RCC 7860 (cell line): Measurements from ENCODE around the gene ELOVL7.
A peak's percentile ranks its signal among the peaks of the same experiment; 100 is the strongest.
"Not testable (repeated sequence)": the region's sequence is repeated elsewhere in the genome, so short reads cannot be mapped to it uniquely, and the experiment has no call there.

ENCODE experiments used
- DNase-seq: peaks from one replicate; pipeline ENCODE4 v3.0.0-alpha.2; 2015; ENCODE audit warnings: low spot score
- FAIRE-seq: peaks from 2 replicates; lab custom pipeline; 2012; peaks lifted over from hg19 to GRCh38; lab: Jason Lieb, UNC

Gene ELOVL7

DNA sequence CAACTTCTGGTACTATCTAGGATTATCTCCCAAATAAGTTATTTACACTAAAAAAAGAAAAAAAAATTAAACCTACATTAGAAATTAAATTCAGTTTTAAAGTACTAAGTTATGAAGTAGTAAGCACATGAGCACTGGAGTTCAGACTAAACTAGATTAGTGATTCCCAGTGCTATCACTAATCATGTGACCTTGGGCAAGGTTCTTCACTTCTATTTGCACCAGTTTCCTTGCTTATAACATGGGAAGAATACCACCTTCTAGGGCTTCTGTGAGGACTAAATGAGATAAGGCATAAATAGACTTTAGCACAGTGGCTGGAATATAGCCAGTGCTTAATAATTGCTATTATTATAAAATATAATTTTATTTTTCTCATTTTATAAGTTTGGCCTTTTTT, 10.5 kb downstream of the ELOVL7 start:
- FAIRE-seq (no peak), DNase-seq (no peak)

DNA sequence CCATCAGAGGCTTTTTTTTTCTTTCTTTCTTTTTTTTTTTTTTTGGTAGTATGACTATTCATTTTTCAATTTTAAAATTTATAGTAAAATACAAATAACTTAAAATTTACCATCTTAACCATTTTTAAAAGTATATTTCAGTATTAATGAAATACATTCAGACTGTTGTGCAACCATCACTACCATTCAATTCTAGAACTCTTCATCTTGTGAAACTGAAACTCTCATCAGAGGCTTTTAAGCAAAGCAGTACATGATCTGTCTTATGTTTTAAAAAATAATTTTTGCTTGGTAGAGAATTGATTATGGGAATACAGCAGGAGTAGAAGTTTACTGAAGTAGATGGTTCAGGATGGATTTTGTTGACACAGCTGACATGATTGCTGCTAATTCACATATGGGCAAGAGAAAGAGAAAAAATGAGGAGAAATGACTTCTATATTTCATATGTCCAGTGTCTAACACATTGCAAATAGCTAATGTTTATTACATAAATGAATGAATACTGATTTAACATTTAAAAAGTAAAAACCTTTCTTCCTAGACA, 13.4 kb downstream of the ELOVL7 start:
- no peak for DNase-seq

DNA sequence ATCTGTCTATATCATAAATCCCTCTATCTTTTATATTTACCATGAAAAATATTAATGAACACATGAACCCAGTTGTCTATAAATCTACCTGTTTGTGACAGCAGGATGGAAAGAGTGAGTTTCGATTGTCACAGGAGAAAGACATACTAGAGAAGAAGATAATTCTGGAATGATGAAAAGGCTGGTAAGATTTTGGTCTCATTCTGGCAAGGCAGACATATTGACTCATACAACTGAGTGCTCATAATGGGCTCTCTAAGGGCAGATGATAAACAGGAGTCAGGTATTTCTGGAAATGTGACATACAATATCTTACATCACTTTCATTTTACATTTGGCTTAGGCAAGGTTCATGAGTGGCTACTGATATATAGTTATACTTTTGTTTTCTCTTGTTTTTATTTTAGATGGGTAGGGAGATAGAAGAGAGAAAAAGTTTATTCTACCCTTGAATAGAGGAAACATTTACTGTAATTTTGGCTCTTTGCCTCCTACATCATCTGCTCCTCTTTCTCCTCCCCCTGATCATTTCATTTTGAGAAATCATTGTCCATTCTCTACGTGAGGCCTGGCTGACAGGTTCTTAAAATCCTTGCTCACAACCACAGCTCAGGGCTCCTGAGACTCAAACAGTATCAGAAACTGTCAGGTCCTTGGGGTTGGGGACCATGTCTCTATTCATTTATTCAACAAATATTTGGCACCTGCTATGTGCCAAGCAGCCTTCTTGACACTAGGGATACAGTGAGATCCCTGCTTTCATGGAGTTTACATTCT, 14.4 kb downstream of the ELOVL7 start:
- no peak for DNase-seq
- no peak for FAIRE-seq

More for the DNA sequence above, 13.4 kb downstream of the ELOVL7 start:
- FAIRE-seq = no peak

DNA sequence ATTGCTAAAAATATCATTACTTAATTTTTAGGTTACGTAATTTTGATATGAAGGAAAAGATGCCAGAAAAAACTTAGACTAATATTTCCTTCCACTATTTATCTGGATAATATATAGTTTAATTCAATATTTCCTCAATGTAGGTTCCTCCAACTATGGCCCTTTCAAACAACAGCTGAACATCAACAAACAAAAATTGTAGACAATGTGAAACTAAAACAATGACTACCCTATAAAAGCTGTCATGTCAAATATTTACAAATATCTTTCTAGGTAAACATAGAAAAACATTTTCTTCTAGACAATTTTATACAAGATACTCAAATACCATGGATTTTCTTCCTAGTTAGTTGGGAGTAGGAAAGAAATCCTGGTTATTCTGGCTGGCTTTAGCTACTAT, 16.9 kb downstream of the ELOVL7 start:
- DNase-seq (no peak), FAIRE-seq (no peak)

DNA sequence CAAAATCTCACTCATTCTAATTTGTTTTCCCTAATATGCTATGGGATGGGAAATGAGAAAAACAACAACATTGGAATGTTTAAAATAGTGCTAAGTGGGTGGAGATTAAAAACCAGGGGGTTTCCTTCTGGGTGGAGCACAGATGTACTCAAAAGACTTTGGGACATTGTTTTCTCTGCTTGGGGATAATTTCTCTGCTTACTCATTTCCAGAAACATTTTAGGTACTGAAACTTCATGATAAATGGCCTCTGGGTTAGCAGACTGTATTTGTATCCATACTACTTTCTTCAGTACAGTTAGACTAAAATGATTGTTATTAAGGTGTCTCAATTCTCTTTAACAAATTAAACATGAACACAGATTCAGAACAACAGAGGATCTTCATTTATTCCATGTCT, 17.4 kb downstream of the ELOVL7 start:
- FAIRE-seq (no peak), DNase-seq (no peak)

DNA sequence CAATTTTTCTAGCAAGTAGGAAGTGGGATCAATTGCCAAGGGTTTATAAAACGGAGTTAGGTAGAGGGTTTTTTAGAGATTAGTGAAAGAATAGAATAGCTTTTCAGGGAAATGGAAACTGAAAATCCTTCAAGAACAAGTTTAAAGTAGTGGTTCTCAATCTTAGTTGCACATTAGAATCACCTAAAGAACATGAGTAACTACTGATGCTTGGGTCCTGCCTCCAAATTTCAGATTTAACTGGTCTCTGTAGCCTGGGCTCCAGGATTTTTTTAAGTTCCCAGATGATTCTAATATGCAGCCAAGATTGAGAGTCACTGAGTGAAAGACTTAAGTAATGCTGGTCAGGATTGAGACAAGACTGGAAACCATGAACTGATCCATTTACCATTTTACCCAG, 20.5 kb downstream of the ELOVL7 start:
- no peak for DNase-seq
- no peak for FAIRE-seq

DNA sequence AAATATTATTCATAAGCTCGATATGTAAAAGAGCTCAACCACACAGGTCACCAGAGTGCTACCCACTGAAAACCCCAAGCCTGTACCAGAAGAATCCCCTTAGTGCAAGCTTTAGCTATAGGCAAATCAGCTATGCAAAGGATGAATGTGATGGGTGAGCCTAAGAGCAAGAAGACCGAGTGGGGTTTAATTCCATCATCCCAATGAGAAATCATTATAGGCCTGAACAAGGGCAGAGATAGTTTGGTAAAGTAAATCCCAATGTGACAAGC, 21.8 kb downstream of the ELOVL7 start:
- DNase-seq (no peak), FAIRE-seq (no peak)

DNA sequence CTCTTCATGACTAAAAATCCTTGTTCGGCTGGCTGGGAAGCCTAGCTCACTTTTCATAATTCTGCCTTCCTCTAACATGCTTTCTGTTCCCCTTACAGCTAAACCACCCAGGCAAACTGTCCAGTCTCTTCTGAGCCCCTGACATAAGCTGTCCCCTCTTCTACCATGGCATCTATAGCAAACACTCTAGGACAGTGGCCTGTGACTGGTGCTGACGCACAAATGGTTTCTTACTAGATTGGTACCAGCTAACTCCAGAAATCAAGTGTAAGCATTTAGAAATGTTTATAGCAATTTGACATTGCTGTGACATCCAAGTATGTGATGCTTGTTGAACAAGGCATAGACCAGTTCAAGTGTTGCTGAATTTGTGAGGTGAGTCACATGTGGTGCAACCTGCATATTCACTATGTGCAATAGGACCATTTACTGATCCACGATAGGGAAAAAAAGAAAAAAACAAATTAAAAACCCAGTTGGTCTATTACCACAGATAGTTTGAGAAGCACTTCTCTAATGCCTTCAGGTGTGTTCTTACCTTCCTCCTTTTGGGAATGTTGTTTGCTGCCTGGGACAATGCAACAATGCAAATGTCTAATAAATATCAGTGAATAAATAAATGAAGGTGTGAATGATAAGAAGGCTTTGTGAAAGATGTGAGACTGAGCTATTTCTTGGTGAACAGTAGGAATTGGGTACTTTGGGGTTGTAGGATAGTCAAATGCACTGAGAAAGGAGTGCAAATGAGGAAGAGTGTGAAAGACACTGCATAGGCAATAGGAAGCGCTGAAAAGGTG, 22.4 kb downstream of the ELOVL7 start:
- no peak for FAIRE-seq
- no peak for DNase-seq

DNA sequence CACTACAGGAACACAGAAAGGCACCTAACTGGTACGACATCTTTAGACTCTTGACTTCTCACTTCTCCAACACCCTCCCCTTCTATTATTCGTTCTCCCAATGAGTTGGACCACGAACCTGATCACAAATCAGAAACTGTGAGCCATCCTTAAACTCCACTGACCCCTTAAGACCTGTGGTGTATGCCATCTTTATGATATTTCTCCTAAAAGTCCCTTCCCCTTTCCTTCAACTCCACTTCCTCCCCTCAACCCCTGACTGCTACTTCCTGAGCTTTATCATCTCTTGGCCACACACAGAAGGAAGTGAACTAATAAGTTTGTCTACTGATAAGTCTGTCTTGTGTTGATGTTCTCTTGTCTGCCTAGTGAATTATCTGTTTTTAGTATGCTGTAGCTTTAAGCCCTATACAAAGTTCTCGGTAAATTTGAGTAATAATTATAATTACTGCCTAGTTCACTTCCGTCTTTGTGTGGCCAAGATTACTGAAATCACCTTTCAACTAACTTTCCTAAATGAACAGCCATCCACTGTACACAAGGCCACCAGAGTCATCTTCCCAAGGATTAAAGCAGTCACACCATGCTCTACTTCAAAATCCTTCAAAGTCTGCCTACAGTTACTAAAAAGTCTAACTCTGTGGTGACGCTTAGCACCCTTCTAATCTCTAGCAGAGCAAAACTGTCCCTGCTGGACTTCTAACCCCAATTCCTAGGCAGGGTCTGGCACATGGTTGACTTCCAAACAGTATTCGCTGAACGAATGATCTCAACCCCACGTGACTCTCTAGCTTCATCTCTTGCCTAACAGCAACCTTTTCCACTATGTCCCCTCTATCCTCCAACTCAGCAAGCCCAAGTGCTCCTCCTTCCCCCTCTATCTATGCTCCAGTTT, 23.2 kb downstream of the ELOVL7 start:
- DNase-seq (no peak), FAIRE-seq (no peak)

DNA sequence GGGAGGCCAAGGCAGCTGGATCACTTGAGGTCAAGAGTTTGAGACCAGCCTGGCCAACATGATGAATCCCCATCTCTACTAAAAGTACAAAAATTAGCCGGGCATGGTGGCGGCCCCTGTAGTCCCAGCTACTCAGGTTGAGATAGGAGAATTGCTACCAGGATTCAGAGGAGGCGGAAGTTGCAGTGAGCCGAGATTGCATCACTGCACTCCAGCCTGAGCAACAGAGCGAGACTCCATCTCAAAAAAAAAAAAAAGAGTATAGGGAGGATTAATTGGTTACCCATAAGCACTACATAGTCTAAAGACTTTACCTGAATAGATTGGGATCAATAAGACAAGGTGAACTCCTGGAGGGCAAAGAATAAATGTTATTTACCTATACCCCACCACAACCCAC, 27.9 kb downstream of the ELOVL7 start:
- DNase-seq, FAIRE-seq: not testable (repeated sequence)

DNA sequence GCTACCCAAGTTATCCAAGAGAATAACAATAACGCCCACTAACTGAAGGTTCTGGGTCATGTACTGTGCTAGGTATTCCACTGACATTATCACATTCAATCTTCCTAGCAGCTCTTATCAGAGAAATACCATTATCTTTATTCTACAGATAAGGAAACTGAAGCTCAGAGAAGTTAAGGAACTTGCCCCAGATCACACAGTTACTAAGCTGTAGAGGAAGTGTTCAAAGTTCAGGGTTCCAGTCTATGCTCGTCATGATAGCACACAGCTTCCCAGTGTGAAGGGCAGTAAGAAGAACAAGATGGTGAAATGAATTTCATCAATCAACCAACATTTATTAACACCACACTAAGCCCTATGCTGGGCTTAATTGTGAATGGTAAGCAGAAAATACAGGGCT, 29.6 kb downstream of the ELOVL7 start:
- no peak for FAIRE-seq
- DNase-seq = no peak

DNA sequence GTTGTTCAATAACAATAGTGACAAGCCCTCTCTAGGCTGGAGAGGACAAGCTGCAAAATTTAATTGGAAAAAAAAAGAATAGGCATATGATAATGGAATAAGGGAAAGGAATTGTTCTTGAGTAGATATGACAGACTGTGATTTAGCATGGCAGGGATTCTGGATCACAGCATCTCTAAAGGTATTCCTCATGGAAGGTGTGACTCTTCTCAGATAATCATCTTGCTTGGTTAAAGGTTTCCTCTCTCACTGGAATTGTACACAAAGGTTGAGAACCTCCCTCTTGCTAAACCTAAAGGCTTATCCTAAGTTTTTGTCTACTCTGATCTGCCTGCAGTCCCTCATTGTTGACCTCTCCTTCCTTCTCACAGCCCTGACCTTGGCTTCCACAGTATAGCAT, 31.6 kb downstream of the ELOVL7 start:
- no peak for FAIRE-seq

DNA sequence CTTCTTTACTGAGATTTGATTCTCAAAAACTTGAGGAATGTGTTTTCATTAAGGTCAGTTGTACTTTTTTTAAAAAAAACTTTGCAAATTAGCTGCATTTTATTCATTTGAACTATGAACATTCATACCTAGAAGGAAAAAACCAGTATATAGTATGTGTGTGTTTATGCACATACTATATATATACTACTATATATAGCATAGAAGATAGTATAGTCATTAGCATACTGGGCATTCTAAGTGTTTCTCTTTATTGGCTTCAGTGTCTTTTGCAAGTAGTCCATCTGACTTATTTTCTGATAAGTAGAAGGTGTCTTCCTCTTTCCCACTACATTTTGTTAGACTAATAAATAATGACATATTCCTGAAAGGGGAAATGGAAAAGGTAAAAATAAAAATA, 33.0 kb downstream of the ELOVL7 start:
- DNase-seq = no peak
- FAIRE-seq = no peak

More for the DNA sequence above, 31.6 kb downstream of the ELOVL7 start:
- DNase-seq = no peak

DNA sequence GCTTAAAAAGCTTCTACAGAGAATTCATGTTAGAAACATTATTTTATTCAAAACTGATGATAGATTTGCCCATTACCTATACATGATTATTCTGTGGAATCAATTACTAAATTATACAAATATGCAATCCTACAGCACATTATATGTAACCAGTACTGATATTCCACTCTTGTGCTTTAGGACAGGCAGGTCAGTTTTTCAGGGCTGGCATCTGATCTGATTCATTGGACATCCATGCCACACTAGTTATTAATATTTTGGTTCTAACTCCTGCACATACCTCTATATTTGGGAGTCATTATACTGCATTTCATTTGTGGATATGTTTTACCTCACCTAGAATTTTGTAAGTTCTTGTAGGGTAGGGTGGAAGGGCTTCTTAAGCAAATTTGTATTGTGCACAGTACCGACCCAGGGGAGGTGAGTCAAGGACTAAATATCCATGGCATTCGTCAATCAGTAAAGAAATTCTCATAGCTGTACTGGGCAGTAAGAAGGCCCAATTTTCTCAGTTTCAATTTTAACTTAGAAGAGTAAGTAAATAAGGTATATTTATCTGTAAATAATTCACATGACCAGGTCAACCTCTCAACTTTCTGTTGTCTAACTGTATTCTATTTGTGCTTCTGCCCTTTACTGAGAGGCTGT, 33.5 kb downstream of the ELOVL7 start:
- peak; percentile 61 for FAIRE-seq
- peak; percentile 47 for DNase-seq

DNA sequence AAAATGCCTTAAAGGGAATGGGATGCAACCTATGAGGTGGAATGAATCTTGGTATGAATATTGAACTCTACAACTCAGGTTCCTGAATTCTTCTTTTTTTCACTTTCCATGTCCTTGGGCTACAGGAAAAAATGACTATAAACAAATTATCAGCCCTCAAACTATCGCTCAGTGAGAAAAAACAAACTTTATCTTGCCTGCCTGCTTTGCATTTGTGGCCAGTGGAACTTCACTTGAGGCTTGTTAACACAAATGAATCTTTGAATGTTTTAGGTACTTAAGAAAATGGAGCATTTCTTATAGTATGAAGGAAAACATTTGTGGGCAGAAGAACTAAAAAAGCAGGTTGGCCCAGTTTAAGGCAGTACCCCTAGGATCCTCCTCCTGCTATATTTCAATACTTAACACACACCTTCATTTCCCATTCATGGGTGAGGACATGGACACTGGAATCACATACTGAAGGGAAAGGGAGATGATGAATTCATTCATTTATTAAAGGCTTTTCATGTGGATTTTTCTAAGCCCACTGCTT, 34.1 kb downstream of the ELOVL7 start:
- no peak for DNase-seq
- no peak for FAIRE-seq

DNA sequence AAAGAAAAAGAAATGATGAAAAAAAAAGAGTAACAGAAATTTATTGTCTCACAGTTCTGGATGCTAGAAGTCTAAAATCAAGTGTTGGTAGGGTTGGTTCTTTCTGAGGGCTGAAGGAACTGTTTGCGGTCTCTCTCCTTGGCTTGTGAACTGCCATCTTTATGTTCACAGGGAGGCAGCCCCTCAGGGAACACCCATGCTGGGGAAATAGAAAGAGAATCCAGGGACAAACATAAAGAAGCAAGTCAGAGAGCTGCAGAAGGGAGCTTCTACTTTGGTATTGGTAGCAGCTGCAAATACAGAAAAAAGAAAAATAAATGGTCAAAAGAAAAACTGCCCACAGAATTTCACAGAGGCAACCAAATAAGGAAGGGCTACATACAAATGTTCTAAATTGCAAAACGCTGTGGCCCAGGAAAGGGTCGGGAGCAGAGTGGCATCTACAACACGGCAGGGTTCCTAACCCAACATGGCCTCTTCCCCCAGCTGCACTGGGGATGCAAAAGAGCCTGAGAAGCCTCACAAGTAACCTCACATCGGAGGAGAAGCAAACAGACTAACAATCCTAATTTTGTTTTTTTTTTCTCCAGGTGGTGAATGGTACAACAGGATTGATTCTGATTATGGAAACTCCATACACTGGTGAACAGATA, 37.4 kb downstream of the ELOVL7 start:
- no peak for DNase-seq
- FAIRE-seq = no peak

DNA sequence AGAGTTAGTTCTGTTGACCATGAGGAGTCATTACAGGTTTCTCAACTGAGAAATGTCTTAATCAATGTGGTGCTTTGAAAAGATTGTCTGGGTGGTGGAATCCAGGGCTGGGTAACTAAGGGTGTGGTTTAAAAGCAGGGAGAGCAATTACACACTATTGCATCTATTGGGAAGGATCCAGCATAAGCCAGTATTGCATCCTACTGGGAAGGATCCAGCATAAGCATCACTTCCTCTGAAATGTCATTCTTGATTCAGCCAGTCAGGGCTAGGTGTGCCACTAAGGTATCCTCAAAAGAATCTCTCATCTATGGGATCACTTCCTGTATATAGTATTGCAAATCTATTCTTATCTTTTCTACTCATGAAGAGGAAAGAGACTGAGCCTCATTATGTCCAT, 38.6 kb downstream of the ELOVL7 start:
- no peak for DNase-seq
- no peak for FAIRE-seq

DNA sequence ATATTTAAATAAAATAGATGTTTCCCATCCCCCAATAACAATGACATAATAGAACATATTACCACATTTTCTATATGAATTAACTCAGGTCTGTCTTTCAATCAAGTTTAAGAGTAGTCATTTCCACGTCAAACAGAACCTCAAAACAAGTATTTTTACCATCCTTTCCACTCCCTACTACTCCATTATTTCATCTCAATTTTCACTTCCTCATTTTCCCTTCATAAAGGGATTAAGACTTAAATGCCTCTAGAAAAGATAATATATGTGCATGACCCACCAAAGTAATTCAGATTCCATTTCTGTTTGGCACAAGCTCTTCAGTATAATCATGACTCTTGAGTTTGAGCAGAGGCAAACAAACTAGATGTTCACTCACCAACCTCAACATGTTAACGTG, 40.4 kb downstream of the ELOVL7 start:
- DNase-seq = no peak
- no peak for FAIRE-seq

DNA sequence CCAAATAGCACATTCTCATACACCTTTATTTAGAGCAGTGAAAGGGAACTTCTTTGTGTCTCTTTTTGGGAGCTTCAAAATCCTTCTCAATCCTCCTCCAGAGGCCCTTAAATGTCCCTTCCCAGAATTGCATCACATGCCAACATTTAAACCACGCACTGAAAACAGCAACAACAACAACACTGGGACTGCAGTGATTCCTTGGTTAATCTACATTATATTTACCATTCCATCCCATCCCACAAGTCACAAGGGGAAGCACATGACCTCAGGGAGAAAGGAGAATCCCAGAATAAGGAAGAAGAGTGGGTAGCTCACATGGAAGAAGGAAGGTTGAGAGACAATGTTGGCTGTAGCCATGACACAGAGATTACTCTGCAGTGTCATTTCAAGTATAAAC, 41.1 kb downstream of the ELOVL7 start:
- DNase-seq (no peak), FAIRE-seq (no peak)

DNA sequence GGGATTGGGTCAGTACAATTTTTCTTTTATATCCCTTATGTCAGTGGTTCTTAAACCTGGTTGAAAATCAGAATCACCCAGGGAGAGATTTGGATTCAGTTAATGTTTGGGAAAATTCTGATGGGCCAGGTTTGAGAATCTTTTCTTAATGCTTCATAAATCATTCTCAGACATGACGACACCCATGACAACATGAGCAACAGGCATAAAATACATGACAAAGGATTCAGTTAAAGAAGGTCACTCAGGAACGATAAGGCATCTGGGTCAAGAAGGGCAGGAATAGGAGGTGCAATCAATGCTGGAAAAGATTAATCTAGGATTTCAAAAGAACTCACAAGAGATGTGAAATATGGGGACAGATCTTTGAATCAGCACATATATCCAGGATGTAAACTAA, 41.8 kb downstream of the ELOVL7 start:
- FAIRE-seq = no peak

More for the DNA sequence above, 41.8 kb downstream of the ELOVL7 start:
- no peak for DNase-seq
